HS-5 (cell line): ENCODE data around the gene CCDC82.

Experiments used
- DNase-seq: peaks from one replicate; pipeline ENCODE4 v3.0.0-alpha.2; 2012; ENCODE audit warnings: low read depth

CCDC82 gene

DNA sequence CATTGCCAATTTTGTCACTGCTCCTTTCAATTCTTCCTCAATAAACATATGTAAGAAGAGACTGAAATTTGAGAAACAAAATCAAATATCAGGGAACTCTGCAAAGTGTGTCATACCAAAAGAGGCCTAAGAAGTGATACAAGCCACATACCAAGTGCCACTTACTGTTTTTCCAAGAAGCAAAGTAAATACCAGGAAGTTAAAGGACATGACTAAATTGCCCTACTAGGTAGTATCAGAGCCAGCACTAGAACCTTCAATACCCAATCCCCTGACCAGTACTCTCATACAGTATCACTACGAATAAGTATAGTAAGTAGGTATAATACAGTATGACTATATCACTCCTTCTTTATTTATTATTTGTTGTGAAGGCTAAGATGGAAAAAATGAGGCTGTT is 60.3 kb downstream of the CCDC82 start:
- DNase-seq: no peak

- DNase-seq: no peak
These were observed 61.2 kb downstream of the CCDC82 start for GRCh38 chr11:96328395-96329010.

DNA sequence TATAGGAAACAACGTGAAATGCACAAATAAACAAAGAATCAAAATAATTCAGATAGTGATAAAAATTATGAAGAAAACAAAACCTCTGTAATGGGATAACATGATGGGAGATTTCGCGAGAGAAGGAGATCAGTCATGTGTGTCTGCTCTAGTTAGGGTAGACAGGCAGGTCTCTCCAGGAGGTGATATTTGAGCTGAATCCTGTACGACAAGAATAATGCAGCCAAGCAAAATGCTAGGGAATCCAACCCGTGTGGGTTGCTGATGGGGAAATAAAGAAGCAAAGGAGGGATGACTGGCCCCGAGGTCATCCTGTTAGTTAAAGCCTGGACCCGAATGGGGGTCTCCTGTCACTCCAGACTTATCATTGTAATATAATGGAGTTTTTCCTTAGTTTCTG is 62.8 kb downstream of the CCDC82 start:
- no peak for DNase-seq

DNA sequence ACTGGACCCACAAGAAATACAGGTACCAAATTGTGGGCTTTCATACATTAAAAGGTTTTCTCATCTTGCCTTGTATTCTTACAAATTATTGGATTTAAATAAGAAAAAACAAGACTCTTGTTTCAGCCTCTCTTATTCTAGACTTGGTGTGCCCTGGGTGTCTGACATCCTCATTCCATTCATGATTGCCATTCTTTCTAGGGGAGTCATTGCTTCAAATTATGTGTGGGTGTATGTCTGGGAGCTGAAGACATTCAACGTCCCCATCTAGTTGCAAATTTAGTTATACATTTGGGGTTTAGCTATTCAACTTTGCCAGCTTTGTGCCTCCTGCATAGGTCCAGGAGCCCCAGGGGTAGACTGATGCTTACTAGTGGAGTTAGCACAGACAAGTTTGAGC is 64.8 kb downstream of the CCDC82 start:
- no peak for DNase-seq

DNA sequence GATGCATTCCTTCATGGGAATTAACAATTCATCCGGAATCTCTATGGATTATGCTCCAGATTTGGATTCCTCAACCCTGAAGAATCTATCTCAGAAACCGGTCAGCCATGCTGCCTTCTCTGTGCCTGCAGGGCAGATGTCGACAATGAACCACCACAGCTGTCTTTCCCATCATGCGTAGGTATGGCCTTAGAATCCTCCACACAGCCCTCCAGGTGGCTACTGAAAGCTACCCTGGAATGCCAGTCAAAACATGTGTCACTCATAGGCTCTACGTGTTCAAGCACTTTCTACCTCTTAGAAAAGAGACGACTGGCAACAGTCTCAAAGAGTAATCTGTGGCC is 66.1 kb downstream of the CCDC82 start:
- DNase-seq: no peak

DNA sequence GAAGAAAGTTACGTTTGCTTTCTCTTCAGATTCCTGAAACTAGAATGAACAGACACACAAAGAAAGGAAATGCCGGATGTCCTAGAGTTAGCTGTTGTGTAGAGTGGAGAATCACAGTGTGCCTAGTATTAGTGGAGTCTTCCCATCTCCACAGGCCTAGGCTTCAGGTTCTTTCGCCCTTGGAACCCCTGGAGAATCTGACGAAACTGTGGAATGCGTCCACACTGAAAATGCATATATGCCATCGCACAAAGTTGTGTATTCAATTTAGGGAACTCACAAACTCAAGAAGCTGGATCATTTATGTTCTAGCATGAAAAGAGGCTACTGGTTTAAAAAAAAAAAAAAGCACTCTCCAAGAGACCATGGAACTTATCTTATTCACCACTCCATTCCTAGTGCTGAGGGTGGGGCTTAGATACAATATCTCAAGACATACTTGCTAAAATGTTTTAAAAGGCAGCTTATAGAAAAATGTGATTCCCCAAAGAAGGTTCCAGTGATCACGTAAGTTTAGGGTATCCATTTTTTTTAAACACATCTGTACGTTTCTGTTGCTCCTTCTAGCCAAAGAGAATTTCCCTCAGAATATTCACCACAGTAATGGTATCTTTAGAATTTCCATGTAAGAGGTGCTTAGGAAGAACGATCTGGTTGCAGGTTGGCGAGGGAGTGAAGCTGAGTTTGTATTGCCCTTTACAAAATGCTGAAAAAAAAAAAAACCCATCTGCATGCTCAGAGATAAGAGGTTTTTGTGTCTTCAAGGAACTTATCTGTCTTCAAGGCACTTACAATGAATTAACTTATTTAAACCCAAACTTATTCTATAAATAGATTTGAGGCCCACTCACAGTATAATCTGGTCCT is 66.7 kb downstream of the CCDC82 start:
- DNase-seq: no peak

DNA sequence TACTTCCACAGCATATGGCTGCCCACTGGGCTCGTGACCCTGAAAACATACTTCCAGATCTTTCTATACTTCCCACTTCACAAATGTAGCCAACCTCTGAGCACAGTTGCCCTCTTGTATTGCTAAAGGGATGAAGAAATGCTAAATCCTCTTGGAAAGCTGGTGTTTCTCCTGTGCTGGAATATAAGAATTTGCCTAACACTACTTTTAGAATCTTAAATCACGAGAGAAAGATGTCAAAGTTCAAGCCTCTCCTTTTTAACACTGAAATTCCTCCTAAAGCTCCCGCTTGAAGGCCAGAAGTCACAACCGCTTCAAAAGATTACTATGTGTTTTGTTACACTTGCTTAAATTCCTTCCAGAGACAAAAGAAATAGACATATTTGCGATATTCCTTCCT is 68.6 kb downstream of the CCDC82 start:
- DNase-seq: no peak

GRCh38 chr11:96319898-96320656 is 69.6 kb downstream of the CCDC82 start:
- DNase-seq: no peak

- DNase-seq: no peak
These were observed 70.9 kb downstream of the CCDC82 start for GRCh38 chr11:96318850-96319249.

GRCh38 chr11:96318399-96318798 is 71.3 kb downstream of the CCDC82 start:
- DNase-seq: no peak

- DNase-seq: no peak
These were observed 71.7 kb downstream of the CCDC82 start for GRCh38 chr11:96317985-96318384.

DNA sequence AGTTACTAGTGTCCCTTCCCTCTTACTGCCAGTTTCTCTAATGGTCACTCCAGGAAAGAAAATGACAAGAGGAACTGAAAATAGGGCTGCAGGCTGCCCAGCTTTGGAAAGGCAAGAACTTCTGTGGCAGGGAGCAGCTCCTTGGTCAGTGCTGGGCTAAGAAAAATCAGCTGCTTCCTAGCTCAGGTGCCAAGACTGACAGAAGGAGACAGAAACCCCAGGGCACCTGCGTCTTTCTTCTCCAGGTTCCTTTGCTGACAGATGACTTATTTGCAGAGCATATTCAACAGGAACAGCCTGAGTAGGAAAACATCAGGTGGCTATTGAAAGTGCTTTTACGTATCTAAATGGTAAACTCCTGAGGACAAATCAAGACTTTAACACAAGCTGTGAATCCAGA is 72.1 kb downstream of the CCDC82 start:
- no peak for DNase-seq

DNA sequence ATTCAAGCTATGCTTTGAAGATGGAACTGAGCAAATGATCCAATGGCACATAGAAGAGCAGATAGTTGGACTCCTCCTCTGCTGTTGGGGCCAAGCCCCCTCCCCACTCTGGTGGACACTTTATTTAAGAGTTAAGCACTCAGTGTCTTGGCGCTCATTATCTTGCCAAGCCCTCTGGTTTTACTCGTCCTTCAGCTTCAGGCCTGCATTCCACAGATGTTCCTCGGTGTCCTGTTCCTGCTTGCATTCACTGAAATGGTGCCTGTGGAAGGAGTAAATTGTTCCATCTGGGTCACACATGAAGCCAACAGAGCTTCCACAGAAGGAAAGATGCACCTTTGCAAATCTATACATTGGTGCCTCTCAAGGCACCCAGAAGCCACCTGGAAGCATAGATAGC is 72.8 kb downstream of the CCDC82 start:
- DNase-seq: no peak

DNA sequence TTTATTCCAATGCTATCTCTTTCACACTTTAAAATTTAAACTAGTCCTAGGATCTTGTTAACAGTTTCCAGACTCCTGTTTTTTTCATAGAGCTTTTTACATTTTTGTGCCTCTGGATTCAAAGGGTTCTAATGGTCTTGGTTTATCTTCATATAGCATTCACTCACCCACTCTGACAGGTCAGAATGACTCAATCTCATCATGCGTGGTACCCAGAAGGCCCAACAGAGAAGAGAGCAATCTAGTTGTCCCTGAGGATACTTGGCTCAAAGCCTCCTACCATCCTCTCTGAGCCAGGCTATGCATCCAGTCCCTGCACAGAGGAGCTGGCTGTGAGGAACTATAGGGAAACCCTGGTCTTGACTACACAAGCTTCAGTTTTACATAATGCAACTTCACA is 74.2 kb downstream of the CCDC82 start:
- DNase-seq: no peak

DNA sequence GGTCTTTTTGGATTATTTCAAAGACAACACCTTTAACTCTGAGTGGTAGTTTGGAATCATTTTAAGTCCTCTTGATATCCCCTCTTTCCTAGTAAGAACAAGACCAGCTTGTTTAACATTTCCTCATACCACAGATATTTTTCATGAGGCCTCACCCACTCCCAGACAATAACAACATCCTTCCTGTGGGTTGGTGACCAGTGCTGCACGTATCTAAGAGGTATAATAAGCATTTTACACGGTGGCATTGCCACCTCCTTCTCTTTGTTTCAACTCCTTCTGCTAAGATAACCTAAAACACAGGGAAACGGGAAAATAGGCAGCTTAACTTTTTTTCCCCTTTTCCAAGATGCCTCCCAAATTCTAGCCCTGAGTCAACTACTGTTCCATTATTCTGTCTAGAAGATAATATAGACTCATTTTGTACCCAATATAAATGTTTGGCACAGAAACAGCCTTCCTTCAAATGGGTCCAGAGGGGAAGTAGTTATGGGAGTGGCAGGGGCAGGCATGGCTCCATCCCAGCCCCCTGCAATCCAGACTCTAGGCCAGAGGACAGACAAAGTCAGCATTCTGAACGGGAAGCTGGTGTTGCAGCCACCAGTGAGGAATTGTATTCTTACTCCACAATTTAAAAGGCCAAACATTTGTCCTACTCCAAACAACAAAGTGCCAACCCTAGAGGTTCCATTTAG is 75.2 kb downstream of the CCDC82 start:
- no peak for DNase-seq

GRCh38 chr11:96313163-96313562 is 76.5 kb downstream of the CCDC82 start:
- no peak for DNase-seq

GRCh38 chr11:96311120-96311568 is 78.6 kb downstream of the CCDC82 start:
- no peak for DNase-seq

DNA sequence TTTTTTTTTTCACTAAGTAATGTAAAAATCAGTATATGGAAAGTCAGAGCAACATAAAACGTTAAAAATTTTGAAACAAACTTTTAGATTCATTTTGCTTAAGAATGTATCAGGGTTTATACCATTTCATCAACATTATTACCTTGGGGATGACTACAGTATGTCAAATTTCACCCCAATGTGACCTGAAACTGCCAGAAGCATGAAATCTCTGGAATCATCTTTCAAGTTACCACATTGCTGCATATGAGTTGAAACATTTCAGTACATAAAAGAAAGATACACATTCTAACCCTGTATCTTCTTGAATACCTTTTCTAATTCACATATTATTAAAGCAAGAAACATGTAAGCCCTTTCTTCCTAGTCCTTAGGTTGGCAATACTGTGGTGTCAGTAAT is 79.5 kb downstream of the CCDC82 start:
- no peak for DNase-seq

- DNase-seq: no peak
These were observed 80.1 kb downstream of the CCDC82 start for GRCh38 chr11:96309643-96310017.

DNA sequence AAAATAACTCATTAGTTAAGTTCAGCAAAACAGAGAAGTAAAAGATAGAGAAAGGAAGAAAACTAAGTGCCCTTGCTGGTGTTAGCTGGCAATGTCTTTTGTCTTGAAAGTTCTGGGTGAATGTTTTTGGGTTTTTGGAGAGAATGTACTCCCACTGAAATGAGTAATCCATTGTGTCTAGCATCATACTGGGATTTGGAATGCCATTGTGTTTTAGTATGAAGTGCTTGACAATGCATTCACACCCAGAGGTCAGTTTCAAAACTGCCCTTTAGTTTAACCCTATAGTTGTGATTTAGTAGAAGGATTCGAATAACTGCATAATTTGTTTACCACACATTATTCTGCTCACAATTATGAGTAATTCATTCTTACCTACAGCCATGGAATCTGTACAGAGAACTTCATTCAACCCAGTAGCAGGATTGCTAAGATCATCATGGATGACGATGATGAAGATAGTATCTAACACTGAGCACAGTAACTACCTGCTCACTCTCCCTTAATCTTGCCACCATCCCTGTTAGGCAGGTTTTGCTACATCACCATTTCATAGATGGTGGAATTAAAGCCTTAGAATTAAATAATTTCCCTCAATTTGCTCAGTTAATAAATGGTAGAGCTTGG is 80.6 kb downstream of the CCDC82 start:
- DNase-seq: no peak

GRCh38 chr11:96307776-96308140 is 82.0 kb downstream of the CCDC82 start:
- peak; percentile 84 for DNase-seq
